Parathyroid adenoma (tissue), 2 donors: ENCODE results near the gene R3HDM2.
"Not testable (repeated sequence)": the region's sequence is repeated elsewhere in the genome, so short reads cannot be mapped to it uniquely, and the experiment has no call there.

Experiments
- H2AFZ ChIP-seq: fragments of 300-600 bp; sonication (generic); one replicate; pipeline ENCODE4 v1.7.0; 2017; ENCODE audit warnings: antibody characterized with exemption, mild to moderate bottlenecking
- H3K27ac ChIP-seq: fragments of 300-600 bp; sonication (generic); one replicate; pipeline ENCODE4 v1.7.0; 2017
- H3K27me3 ChIP-seq: fragments of 300-600 bp; sonication (generic); one replicate; pipeline ENCODE4 v1.7.0; 2017; ENCODE audit warnings: low read length; ENCODE audit not compliant: control insufficient read depth, insufficient read depth
- H3K36me3 ChIP-seq: fragments of 300-600 bp; sonication (generic); one replicate; pipeline ENCODE4 v1.7.0; 2017; ENCODE audit warnings: low read length; ENCODE audit not compliant: control insufficient read depth, insufficient read depth
- H3K4me1 ChIP-seq: fragments of 300-600 bp; sonication (generic); one replicate; pipeline ENCODE4 v1.7.0; 2017; ENCODE audit warnings: control low read depth
- H3K4me2 ChIP-seq: fragments of 300-600 bp; sonication (generic); one replicate; pipeline ENCODE4 v1.7.0; 2017; ENCODE audit warnings: low read length
- H3K4me3 ChIP-seq: fragments of 300-600 bp; sonication (generic); one replicate; pipeline ENCODE4 v1.7.0; 2017; ENCODE audit warnings: low read depth, low read length
- H3K79me2 ChIP-seq: fragments of 300-600 bp; sonication (generic); one replicate; pipeline ENCODE4 v1.7.0; 2017; ENCODE audit warnings: control low read depth
- H3K9ac ChIP-seq: fragments of 300-600 bp; sonication (generic); one replicate; pipeline ENCODE4 v1.7.0; 2017; ENCODE audit warnings: mild to moderate bottlenecking
- H3K9me3 ChIP-seq: fragments of 300-600 bp; sonication (generic); one replicate; pipeline ENCODE4 v1.7.0; 2017; ENCODE audit warnings: low read length; ENCODE audit not compliant: control insufficient read depth
- CTCF ChIP-seq: fragments of 300-600 bp; sonication (generic); IDR thresholded peaks from one replicate; pipeline ENCODE4 v1.7.0; 2017; ENCODE audit warnings: antibody characterized with exemption, mild to moderate bottlenecking
- donor health status: primary hyperparathyroidism.

Gene R3HDM2

DNA sequence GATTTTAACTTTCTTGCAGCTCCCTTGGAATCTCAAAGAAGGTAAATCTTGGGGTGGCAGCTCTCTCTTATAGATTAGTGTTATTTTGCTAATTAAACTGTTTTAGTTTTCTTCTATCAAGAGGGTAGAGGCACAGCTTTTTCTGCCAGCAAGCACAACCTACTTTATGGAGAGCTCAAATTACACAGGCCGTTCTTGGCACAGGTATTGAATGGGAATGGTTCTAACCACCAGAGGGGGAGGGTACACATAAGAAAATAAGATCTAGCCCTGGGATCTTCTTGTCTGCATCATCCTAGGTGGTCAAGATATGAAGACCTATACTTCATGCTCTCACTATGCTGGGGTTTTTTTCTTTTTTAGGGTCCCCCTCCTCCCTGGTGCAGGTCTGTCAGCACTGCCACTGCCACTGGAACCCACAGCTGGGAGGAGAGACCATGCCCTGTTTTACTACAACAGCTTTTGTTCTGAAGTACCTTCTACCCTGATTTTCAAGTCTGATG, 131.3 kb downstream of the R3HDM2 start:
- H3K9me3 ChIP-seq: no peaks in the 10 kb centered on the region
- H3K4me3 ChIP-seq: no peak overlapping the region
- H3K4me1 ChIP-seq: no peaks in the 10 kb centered on the region
- H3K9ac ChIP-seq: no peak overlapping the region
- H3K36me3 ChIP-seq: no peaks in the 10 kb centered on the region
- H3K27ac ChIP-seq: no peak overlapping the region
- H3K4me2 ChIP-seq: no peak overlapping the region
- no peaks in the 10 kb centered on the region for H3K27me3 ChIP-seq
- no peak for TF ChIP-seq CTCF
- no peaks in the 10 kb centered on the region for H3K79me2 ChIP-seq
- H2AFZ ChIP-seq: no peak overlapping the region

DNA sequence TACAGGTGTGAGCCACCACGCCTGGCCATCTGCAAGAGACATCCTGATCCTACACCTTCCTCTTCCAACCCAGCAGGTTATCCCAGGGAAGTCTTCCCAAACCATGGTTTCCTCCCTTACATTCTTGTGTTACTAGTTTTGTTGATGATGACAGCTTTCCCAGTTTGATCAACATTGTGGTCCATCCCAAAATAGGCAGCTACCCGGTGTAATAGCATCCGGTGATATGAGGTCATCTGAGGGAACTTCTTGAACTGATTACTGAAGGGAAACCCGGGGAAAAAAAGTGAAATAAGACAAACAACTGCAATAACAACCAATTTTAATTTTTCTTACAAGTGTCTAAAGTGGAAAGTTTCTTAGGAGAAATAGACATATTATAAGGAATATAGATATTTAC, 134.6 kb downstream of the R3HDM2 start:
- H3K4me2 ChIP-seq: no peak overlapping the region
- no peak overlapping the region for H2AFZ ChIP-seq
- H3K36me3 ChIP-seq: no peaks in the 10 kb centered on the region
- no peaks in the 10 kb centered on the region for H3K27me3 ChIP-seq
- TF ChIP-seq CTCF: no peak
- H3K9me3 ChIP-seq: no peaks in the 10 kb centered on the region
- no peak overlapping the region for H3K9ac ChIP-seq
- H3K27ac ChIP-seq: no peak overlapping the region
- H3K79me2 ChIP-seq: no peaks in the 10 kb centered on the region
- H3K4me3 ChIP-seq: no peak overlapping the region
- H3K4me1 ChIP-seq: no peaks in the 10 kb centered on the region

DNA sequence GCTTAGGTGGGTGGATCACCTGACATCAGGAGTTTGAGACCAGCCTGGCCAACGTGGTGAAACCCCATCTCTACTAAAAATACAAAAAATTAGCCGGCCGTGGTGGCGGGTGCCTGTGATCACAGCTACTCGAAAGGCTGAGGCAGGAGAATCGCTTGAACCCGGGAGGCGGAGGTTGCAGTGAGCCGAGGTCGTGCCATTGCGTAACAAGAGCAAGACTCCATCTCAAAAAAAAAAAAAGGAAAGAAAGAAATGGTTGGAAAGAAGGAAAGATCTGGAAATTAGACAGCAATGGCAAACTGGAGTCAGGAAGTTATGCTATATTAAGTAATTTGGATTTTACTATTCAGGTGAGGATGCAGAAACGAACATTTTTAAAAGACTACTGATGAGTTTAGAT, 148.8 kb downstream of the R3HDM2 start:
- not testable (repeated sequence) for H3K9ac ChIP-seq

DNA sequence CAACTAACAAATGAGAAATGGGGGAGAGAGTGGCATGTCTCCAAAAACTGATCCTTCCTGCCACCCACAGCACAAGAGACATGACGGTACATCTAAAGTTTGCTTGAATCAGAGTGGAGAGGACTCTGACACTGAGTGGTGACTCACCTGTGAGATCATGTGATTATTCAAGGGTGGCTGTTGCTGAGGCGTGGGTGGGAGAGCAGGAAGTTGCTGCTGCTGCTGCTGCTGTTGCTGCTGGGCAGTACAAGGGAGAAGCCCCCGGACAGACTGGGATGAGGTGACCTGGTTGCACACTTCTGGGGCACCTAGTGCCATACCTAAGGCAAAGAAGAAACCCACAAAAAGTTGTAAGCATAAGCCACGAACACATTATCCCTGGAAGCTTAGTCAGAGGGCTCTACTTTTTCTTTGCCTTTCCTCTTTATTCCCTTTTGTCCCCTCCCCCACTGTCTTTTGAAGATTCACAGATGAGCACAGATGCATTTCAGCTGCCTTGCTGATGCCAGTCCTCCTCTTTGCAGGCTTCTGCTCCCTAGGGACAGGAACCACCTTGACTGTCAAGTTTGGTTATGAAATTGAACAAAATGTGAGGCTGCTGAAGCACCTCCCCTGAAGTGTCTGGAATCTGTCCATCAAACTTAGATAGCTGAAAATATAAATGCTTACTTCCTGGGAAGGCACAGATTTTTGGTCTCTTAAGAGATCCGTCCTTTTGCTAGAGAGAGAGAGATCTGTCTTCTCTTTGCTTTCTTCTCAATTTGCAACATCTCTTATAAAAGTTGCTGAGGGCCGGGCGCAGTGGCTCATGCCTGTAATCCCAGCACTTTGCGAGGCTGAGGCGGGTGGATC, 150.4 kb downstream of the R3HDM2 start:
- Histone ChIP-seq H3K27ac (peak overlapping the region; percentile 26), H3K36me3 (no peaks in the 10 kb centered on the region), H3K4me3 (no peak overlapping the region), H3K79me2 (no peaks in the 10 kb centered on the region), H3K4me1 (no peaks in the 10 kb centered on the region), H3K9me3 (no peaks in the 10 kb centered on the region), H3K27me3 (no peaks in the 10 kb centered on the region), H3K4me2 (no peak overlapping the region), H2AFZ (no peak overlapping the region), H3K9ac (no peak overlapping the region)
- no peak for TF ChIP-seq CTCF

More for the DNA sequence above, 148.8 kb downstream of the R3HDM2 start:
- not testable (repeated sequence) for H3K36me3 ChIP-seq, H3K4me1 ChIP-seq, H3K27me3 ChIP-seq, H3K79me2 ChIP-seq, H3K4me2 ChIP-seq, H3K27ac ChIP-seq, H2AFZ ChIP-seq, H3K4me3 ChIP-seq, H3K9me3 ChIP-seq

- H3K4me1 ChIP-seq: no peaks in the 10 kb centered on the region
- H2AFZ ChIP-seq: no peak overlapping the region
- no peak overlapping the region for H3K4me2 ChIP-seq
- no peaks in the 10 kb centered on the region for H3K79me2 ChIP-seq
- H3K9ac ChIP-seq: no peak overlapping the region
- H3K27ac ChIP-seq: no peak overlapping the region
- no peaks in the 10 kb centered on the region for H3K36me3 ChIP-seq
- H3K27me3 ChIP-seq: no peaks in the 10 kb centered on the region
- no peak overlapping the region for H3K4me3 ChIP-seq
- no peaks in the 10 kb centered on the region for H3K9me3 ChIP-seq
- no peak for TF ChIP-seq CTCF
Observed at GRCh38 chr12:57278465-57279381, 152.1 kb downstream of the R3HDM2 start.
